ENCODE results near the gene ZNF613.

GRCh38 chr19:51919606-51920005, 7.7 kb upstream of the ZNF613 start:
- no peak for TF ChIP-seq CTCF (IDR thresholded peaks at IDR 0.05)
- no peak for TF ChIP-seq POLR2A (IDR thresholded peaks at IDR 0.05)
- TF ChIP-seq POLR2AphosphoS5 (IDR thresholded peaks at IDR 0.05), result no peak
